ENCODE data around the gene LST1.
"Not testable (repeated sequence)": the region's sequence is repeated elsewhere in the genome, so short reads cannot be mapped to it uniquely, and the experiment has no call there.

The LST1 gene

GRCh38 chr6:31581434-31582229, 4.4 kb upstream of the LST1 start:
- H3K36me3 Mint-ChIP-seq: peaks cover 22 to 26% of the 10 kb centered on the region in 2 donors
- DNase-seq: no peak
- H3K4me1 Mint-ChIP-seq: peaks cover 53 to 78% of the 10 kb centered on the region in 2 donors
- H3K4me3 Mint-ChIP-seq: peak overlapping the region; percentile 94 to 99
- ATAC-seq (replicated peaks): peak; percentile 2 to 6
- H3K27me3 Mint-ChIP-seq: no peaks in the 10 kb centered on the region
- peak overlapping the region; percentile 95 for H3K27ac Mint-ChIP-seq
- no peaks in the 10 kb centered on the region for H3K9me3 Mint-ChIP-seq

GRCh38 chr6:31582230-31582643, 3.8 kb upstream of the LST1 start, which contains the start of gene LTB:
Gene LTB (minus strand): TSS chr6:31582424. CDS start chr6:31582417, 7 bp downstream.
- no peaks in the 10 kb centered on the region for H3K27me3 Mint-ChIP-seq
- H3K36me3 Mint-ChIP-seq: peaks cover 18 to 20% of the 10 kb centered on the region in 2 donors
- ATAC-seq (replicated peaks) (peak; percentile 10 to 15), DNase-seq (no peak)
- peaks cover 53 to 78% of the 10 kb centered on the region in 2 donors for H3K4me1 Mint-ChIP-seq
- peak within 1 kb of the TSS; percentile 95 for H3K27ac Mint-ChIP-seq
- H3K4me3 Mint-ChIP-seq: peak within 1 kb of the TSS; percentile 94 to 99
- no peaks in the 10 kb centered on the region for H3K9me3 Mint-ChIP-seq

GRCh38 chr6:31585491-31585890, 586 bp upstream of the LST1 start:
- Mint-ChIP-seq H3K27ac (peak overlapping the region; percentile 94), H3K27me3 (no peaks in the 10 kb centered on the region), H3K36me3 (peaks cover 5 to 8% of the 10 kb centered on the region in 2 donors), H3K4me1 (peaks cover 50 to 74% of the 10 kb centered on the region in 2 donors), H3K4me3 (no peak overlapping the region), H3K9me3 (no peaks in the 10 kb centered on the region)
- DNase-seq (no peak), ATAC-seq (replicated peaks) (peak; percentile 5 to 32)

GRCh38 chr6:31586599-31587281, 663 bp downstream of the LST1 start:
- Mint-ChIP-seq H3K4me3 (peak overlapping the region; percentile 78 to 79), H3K9me3 (no peaks in the 10 kb centered on the region), H3K27me3 (no peaks in the 10 kb centered on the region), H3K4me1 (peaks cover 48 to 62% of the 10 kb centered on the region in 2 donors), H3K36me3 (peaks cover 0 to 2% of the 10 kb centered on the region in 2 donors), H3K27ac (peak overlapping the region; percentile 94)
- DNase-seq (no peak), ATAC-seq (replicated peaks) (peak; percentile 43 to 45)

DNA sequence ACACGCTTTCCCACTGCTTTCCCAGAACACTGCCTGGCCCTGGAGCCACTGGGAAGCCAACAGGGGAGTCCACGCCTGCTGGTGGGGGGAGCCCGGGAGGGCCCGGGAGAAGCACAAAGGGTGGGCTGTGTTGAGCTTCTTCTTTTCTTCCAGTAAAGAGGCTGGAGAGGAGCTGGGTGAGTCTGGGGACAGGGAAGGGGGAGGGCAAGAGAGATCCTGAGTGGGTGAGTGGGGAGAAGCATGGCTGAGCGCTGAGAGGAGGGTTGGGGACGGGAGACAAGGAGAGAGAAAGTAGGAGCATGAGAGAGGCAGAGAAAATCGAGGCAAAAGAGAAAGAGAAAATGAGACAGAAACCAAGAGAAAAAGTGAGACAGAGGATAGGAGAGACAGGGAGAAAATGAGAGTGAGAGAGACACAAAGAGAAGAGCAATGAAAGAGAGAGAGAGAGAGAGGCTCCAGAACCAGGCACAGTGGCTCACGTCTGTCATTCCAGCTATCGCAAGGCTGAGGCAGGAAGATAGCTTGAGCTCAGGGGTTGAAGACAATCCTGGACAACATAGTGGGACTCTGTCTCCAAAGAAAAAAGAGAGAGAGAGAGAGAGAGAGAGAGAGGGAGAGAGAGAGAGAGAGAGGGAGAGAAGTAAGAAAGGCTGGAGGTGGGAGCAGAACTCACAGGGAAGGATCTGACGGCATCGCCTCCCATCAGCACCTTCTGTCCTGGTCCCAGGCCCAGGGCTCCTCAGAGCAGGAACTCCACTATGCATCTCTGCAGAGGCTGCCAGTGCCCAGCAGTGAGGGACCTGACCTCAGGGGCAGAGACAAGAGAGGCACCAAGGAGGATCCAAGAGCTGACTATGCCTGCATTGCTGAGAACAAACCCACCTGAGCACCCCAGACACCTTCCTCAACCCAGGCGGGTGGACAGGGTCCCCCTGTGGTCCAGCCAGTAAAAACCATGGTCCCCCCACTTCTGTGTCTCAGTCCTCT, 2.0 kb downstream of the LST1 start:
- peaks cover 42 to 61% of the 10 kb centered on the region in 2 donors for H3K4me1 Mint-ChIP-seq

DNA sequence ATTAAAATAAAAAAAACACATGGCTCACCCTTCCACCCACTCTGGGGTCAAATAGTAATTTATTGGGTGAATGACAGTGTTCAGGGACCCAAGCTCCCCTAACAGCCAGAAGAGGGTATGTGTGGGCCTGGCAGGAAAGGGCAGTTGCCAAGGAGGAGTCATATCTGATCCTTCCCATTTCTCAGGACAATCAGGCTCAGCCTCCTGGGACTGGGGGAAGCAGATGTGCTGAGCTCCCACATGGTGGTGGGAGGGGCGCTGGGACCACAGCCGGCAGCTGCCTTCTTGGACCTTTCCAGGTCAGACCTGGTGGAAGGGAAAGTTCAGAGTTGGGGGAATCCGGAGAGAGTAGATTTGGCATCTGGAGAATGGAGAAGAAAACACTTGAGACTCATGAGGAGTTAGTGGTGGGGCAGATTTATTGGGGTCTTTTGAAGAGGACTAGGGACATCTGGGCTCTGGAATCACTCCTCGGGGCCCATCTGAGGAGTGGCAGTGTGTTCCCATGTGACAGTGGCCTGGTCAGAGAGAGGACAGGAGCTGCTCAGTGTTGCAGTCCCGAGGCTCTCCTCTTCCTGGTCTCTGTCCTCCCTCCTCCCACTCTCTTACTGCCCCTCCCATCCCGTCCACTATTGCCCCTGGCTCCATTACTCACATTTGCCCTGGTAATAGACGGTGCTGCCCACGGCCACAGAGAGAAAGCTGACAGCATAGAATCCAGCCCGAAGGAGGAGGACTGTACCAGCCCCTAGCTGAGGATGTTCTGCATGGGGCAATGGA, 3.0 kb downstream of the LST1 start:
- DNase-seq: no peak
- ATAC-seq (replicated peaks): peak in 1 of 2 donors; percentile 15
- H3K27me3 Mint-ChIP-seq: no peaks in the 10 kb centered on the region
- H3K4me3 Mint-ChIP-seq: peak overlapping the region; percentile 19 to 43
- H3K4me1 Mint-ChIP-seq: peaks cover 46 to 68% of the 10 kb centered on the region in 2 donors
- peaks cover 0 to 2% of the 10 kb centered on the region in 2 donors for H3K36me3 Mint-ChIP-seq
- peak overlapping the region; percentile 88 for H3K27ac Mint-ChIP-seq
- H3K9me3 Mint-ChIP-seq: no peaks in the 10 kb centered on the region

More for the DNA sequence above, 2.0 kb downstream of the LST1 start:
- ATAC-seq (replicated peaks) (peak; percentile 6 to 11), DNase-seq (no peak)
- Mint-ChIP-seq H3K27ac (peak overlapping the region; percentile 90), H3K4me3 (peak overlapping the region; percentile 78 to 79), H3K27me3 (no peaks in the 10 kb centered on the region), H3K36me3 (peaks cover 0 to 2% of the 10 kb centered on the region in 2 donors), H3K9me3 (no peaks in the 10 kb centered on the region)

DNA sequence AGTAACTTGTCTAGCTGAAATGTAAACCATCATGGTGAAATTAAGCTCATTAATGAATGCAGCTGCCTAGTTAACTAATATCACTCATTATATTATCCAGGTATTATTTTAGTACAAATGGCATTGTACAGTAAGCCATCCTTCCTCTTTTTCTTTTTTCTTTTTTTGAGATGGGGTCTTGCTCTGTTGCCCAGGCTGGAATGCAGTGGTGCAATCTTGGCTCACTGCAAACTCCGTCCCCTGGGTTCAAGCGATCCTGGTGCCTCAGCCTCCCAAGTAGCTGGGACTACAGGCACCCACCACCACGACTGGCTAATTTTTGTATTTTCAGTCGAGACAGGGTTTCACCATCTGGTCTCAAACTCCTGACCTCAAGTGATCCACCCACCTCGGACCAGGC, 4.6 kb downstream of the LST1 start:
- not testable (repeated sequence) for ATAC-seq (replicated peaks); DNase-seq; H3K27ac Mint-ChIP-seq; H3K27me3 Mint-ChIP-seq; H3K36me3 Mint-ChIP-seq; H3K9me3 Mint-ChIP-seq; H3K4me3 Mint-ChIP-seq
- peaks cover 41 to 63% of the 10 kb centered on the region in 2 donors for H3K4me1 Mint-ChIP-seq

- H3K4me3 Mint-ChIP-seq: peak overlapping the region; percentile 44 to 62
- ATAC-seq (replicated peaks) (peak; percentile 2 to 8), DNase-seq (no peak)
- peaks cover 0 to 2% of the 10 kb centered on the region in 2 donors for H3K36me3 Mint-ChIP-seq
- no peaks in the 10 kb centered on the region for H3K27me3 Mint-ChIP-seq
- H3K4me1 Mint-ChIP-seq: peaks cover 39 to 61% of the 10 kb centered on the region in 2 donors
- peak overlapping the region; percentile 89 for H3K27ac Mint-ChIP-seq
- no peaks in the 10 kb centered on the region for H3K9me3 Mint-ChIP-seq
Measured at GRCh38 chr6:31592396-31592771, 6.3 kb downstream of the LST1 start.

DNA sequence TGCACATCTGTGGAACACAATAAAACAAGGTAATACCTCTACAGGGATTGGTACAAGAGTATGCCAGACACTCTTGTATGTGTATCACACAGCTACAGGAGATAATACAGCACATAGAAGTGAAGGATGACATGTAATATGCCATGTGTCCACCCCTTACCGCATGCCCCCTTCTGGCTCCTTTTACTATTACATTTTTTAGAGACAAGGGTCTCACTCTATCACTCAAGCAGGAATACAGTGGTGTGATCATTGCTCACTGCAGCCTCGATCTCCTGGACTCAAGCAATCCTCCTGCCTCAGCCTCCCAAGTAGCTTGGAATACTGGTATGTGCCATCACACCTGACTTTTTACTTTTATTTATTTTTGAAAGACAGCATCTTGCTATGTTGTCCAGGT, 10.9 kb downstream of the LST1 start:
- no peak for DNase-seq
- peaks cover 33 to 47% of the 10 kb centered on the region in 2 donors for H3K4me1 Mint-ChIP-seq

GRCh38 chr6:31607317-31607716, 21.2 kb downstream of the LST1 start:
- H3K36me3 Mint-ChIP-seq: no peaks in the 10 kb centered on the region
- DNase-seq: no peak
- ATAC-seq (replicated peaks): no peak
- no peak overlapping the region for H3K4me3 Mint-ChIP-seq
- H3K9me3 Mint-ChIP-seq: no peaks in the 10 kb centered on the region
- H3K27me3 Mint-ChIP-seq: no peaks in the 10 kb centered on the region
- no peaks in the 10 kb centered on the region for H3K4me1 Mint-ChIP-seq
- H3K27ac Mint-ChIP-seq: no peak overlapping the region

More for the DNA sequence above, 10.9 kb downstream of the LST1 start:
- H3K36me3 Mint-ChIP-seq: no peaks in the 10 kb centered on the region
- no peaks in the 10 kb centered on the region for H3K27me3 Mint-ChIP-seq
- peak; percentile 68 to 70 for ATAC-seq (replicated peaks)
- H3K9me3 Mint-ChIP-seq: no peaks in the 10 kb centered on the region
- H3K4me3 Mint-ChIP-seq: no peak overlapping the region
- no peak overlapping the region for H3K27ac Mint-ChIP-seq

DNA sequence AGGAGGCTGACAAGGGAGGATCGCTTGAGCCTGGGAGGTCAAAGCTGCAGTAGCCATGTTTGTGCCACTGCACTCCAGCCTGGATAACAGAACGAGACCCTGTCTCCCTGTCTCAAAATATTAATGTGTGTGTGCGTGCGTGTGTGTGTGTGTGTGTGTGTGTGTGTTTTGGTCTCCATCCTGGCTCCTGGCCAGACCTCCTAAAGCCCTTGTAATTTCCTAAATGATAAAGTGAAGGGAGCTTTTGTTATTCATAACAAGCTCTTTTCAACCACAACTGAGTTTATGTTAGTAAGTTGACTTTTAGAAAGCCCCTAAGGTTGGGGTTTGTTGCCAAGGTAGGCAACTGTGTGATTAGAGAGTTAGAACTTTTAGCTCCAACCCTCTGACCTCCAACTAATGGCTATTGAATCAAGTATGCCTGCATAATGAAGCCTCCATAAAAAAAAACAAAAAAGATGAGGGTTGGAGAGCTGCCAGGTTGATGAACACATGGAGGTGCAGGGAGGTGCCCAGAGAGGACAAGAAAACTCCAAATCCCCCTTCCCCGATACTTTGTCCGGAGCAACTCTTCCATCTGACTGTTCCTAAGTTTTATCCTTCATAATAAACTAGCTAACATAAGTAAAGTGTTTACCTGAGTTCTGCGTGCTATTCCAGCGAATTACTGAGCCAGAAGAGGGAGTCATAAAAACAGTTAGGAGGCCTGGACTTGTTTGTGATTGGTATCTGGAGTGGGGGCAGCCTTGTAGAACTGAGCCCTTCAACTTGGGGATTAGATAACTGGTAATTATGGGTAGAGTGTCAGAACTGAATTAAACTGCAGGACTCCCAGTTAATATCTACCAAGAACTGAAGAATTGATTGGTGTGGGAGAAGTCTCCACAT, 23.7 kb downstream of the LST1 start:
- Mint-ChIP-seq H3K9me3 (no peaks in the 10 kb centered on the region), H3K4me1 (peaks cover 9 to 11% of the 10 kb centered on the region in 2 donors), H3K4me3 (no peak overlapping the region), H3K27me3 (no peaks in the 10 kb centered on the region), H3K27ac (no peak overlapping the region), H3K36me3 (no peaks in the 10 kb centered on the region)
- no peak for ATAC-seq (replicated peaks)
- DNase-seq: no peak

GRCh38 chr6:31610968-31611367, 24.9 kb downstream of the LST1 start:
- Mint-ChIP-seq H3K36me3 (no peaks in the 10 kb centered on the region), H3K27ac (no peak overlapping the region), H3K27me3 (no peaks in the 10 kb centered on the region), H3K9me3 (no peaks in the 10 kb centered on the region), H3K4me3 (no peak overlapping the region), H3K4me1 (peaks cover 21 to 23% of the 10 kb centered on the region in 2 donors)
- DNase-seq (no peak), ATAC-seq (replicated peaks) (no peak)

All from stimulated activated naive B cell treated with anti-CD40 and anti-IgM and Interleukin-4, amounts not matched to agents 10 μg/mL and 1 μg/mL and 100 μg/mL, for 72 hours (primary cell).